Endothelial cell of umbilical vein (primary cell): ENCODE results near the gene CTSD. TPM values are rescaled to one million over a fixed set of nuclear protein-coding genes. Genes with fewer than 3 reads are reported as not detected.

ENCODE experiments used
- BruUV-seq: library from RNA; stranded (reverse); fragments of 400-500 nt; replicated peaks from 2 replicates; lab custom pipeline; 2021; lab: Mats Ljungman, UMichigan
- CTCF ChIA-PET: fragments of 300-600, 350-600 bp; sonication (Branson Sonifier 250); formaldehyde crosslinking; loops from one replicate; lab custom pipeline; 2021; ENCODE audit warnings: antibody characterized with exemption, inconsistent platforms; lab: Charles Lee
- POLR2A ChIA-PET: fragments of 300-600, 350-600 bp; sonication (Branson Sonifier 250); formaldehyde crosslinking; loops from one replicate; lab custom pipeline; 2021; ENCODE audit warnings: antibody characterized with exemption, inconsistent platforms; lab: Charles Lee
- DNase-seq: peaks from one replicate; pipeline ENCODE4 v3.0.0-alpha.2; 2011; ENCODE audit warnings: low read depth, low spot score
- FAIRE-seq: peaks from 2 replicates; lab custom pipeline; 2011; peaks lifted over from hg19 to GRCh38; lab: Jason Lieb, UNC
- H2AFZ ChIP-seq: 2 replicates; pipeline ENCODE4 v1.6.0; 2012; ENCODE audit warnings: low read depth, low read length, control low read depth, inconsistent platforms
- H3K27ac ChIP-seq: 2 replicates; pipeline ENCODE4 v1.5.1; 2011; ENCODE audit warnings: low read depth, mild to moderate bottlenecking, control low read depth, low read length, moderate library complexity; ENCODE audit not compliant: insufficient read depth
- H3K27me3 ChIP-seq, 2 experiments: 2 replicates each; pipeline versions ENCODE4 v1.6.0 to v1.6.1; 2011; ENCODE audit warnings: low read length in 2 of 2, mixed read lengths in 1 of 2; ENCODE audit not compliant: control insufficient read depth in 2 of 2, insufficient read depth in 2 of 2
- H3K36me3 ChIP-seq, 2 experiments: 2 replicates in 1 of 2; 3 replicates in 1 of 2; pipeline ENCODE4 v1.5.1; 2011; ENCODE audit warnings: low read length in 2 of 2, mild to moderate bottlenecking in 1 of 2, moderate library complexity in 1 of 2; ENCODE audit not compliant: control insufficient read depth in 2 of 2, insufficient read depth in 2 of 2; ENCODE audit errors: extremely low read depth in 1 of 2
- H3K4me1 ChIP-seq: 3 replicates; pipeline ENCODE4 v1.5.1; 2011; ENCODE audit warnings: mild to moderate bottlenecking, low read length; ENCODE audit not compliant: control insufficient read depth, insufficient read depth; ENCODE audit errors: extremely low read depth
- H3K4me2 ChIP-seq: 2 replicates; pipeline ENCODE4 v1.6.1; 2011; ENCODE audit warnings: low read length, control low read depth, mixed read lengths; ENCODE audit not compliant: insufficient read depth
- H3K4me3 ChIP-seq, 3 experiments: fragments of 200-600 bp in 1 of 3; sonication (generic), shearing (Covaris generic) in 1 of 3; replicated peaks in 1 of 3; 2 replicates each; pipeline ENCODE4 v1.5.1; 2011 to 2016; ENCODE audit warnings: control low read depth in 3 of 3, low read length in 3 of 3, mild to moderate bottlenecking in 2 of 3, inconsistent platforms in 1 of 3, low read depth in 1 of 3, moderate library complexity in 1 of 3; ENCODE audit not compliant: insufficient read depth in 1 of 3
- H3K79me2 ChIP-seq: 2 replicates; pipeline ENCODE4 v1.6.0; 2012; ENCODE audit warnings: low read length, inconsistent platforms; ENCODE audit not compliant: control insufficient read depth, insufficient read depth
- H3K9ac ChIP-seq: replicated peaks from 2 replicates; pipeline ENCODE3; 2011; ENCODE audit warnings: low read length, control low read depth; ENCODE audit not compliant: insufficient read depth; ENCODE audit errors: extremely low read depth
- H3K9me1 ChIP-seq: replicated peaks from 3 replicates; pipeline ENCODE4 v1.6.0; 2011; ENCODE audit warnings: mild to moderate bottlenecking, low read length; ENCODE audit not compliant: control insufficient read depth, insufficient read depth; ENCODE audit errors: extremely low read depth
- H3K9me3 ChIP-seq: replicated peaks from 2 replicates; pipeline ENCODE4 v1.5.1; 2012; ENCODE audit warnings: low read length, inconsistent platforms; ENCODE audit not compliant: control insufficient read depth, insufficient read depth
- H4K20me1 ChIP-seq: replicated peaks from 2 replicates; pipeline ENCODE3; 2011; ENCODE audit warnings: mild to moderate bottlenecking, low read length; ENCODE audit not compliant: control insufficient read depth, insufficient read depth; ENCODE audit errors: extremely low read depth
- CTCF ChIP-seq, 2 donors: IDR thresholded peaks; 1 replicate in 1 of 2; 2 replicates in 1 of 2; pipeline ENCODE4 v1.5.1; 2011; ENCODE audit warnings: low read length in 2 of 2, mild to moderate bottlenecking in 2 of 2, moderate library complexity in 2 of 2, control low read depth in 1 of 2, inconsistent platforms in 1 of 2, low read depth in 1 of 2; ENCODE audit not compliant: insufficient read depth in 1 of 2; ENCODE audit errors: extremely low read depth in 1 of 2
- EZH2 ChIP-seq: IDR thresholded peaks from 2 replicates; pipeline ENCODE4 v1.6.1; 2012; ENCODE audit warnings: borderline replicate concordance, low read depth, mild to moderate bottlenecking, moderate library complexity, low read length, inconsistent platforms; ENCODE audit not compliant: severe bottlenecking
- FOS ChIP-seq: IDR thresholded peaks from 2 replicates; pipeline ENCODE4 v1.6.1; 2011; ENCODE audit warnings: mild to moderate bottlenecking, low read length, moderate library complexity, borderline replicate concordance; ENCODE audit not compliant: insufficient read depth
- GATA2 ChIP-seq: IDR thresholded peaks from 2 replicates; pipeline ENCODE4 v1.7.0; 2011; ENCODE audit warnings: low read depth, mild to moderate bottlenecking, moderate library complexity, mixed read lengths, low read length; ENCODE audit not compliant: insufficient read length, insufficient read depth
- MYC ChIP-seq: IDR thresholded peaks from one replicate; pipeline ENCODE4 v1.6.1; 2011; ENCODE audit warnings: mild to moderate bottlenecking, low read depth, low read length
- POLR2AphosphoS5 ChIP-seq: IDR thresholded peaks from 2 replicates; pipeline ENCODE4 v1.6.1; 2012; ENCODE audit warnings: low read depth, mild to moderate bottlenecking, control low read depth, low read length, moderate library complexity; ENCODE audit not compliant: insufficient read depth
- dilution Hi-C: fragments of 300-500 bp; cut with MboI; formaldehyde crosslinking; loops from one replicate; pipeline ENCODE4 v1.15.0; 2019; ENCODE audit warnings: low sequenced_read_pairs; ENCODE audit not compliant: extremely low pct_ligation_motif_present
- intact Hi-C: fragments of 100-400 bp; cut with micrococcal nuclease; formaldehyde crosslinking; loops from one replicate; pipeline ENCODE4 v1.10.0; 2022
- polyA plus RNA-seq, 4 experiments: library from polyadenylated mRNA; depleted of rRNA in 3 of 4; stranded (reverse) in 3 of 4; unstranded in 1 of 4; fragments of >200 nt; gene quantifications; 2 replicates each; pipeline versions ENCODE4 v1.2.1 to v1.2.3, GENCODE V29; 2011 to 2012; ENCODE audit warnings: missing spikeins in 1 of 4
- total RNA-seq: library from RNA; stranded (reverse); gene quantifications from 2 replicates; pipeline ENCODE4 v1.2.3, GENCODE V29; 2021

The CTSD gene
- total and polyA plus RNA-seq, 2 donors (not counting 3 experiments of a cell fraction or from before 2014, with no cell fraction given) = 215 to 248 TPM

- FAIRE-seq = no peak
- Histone ChIP-seq H3K79me2 (no peaks in the 10 kb centered on the region), H4K20me1 (no peaks in the 10 kb centered on the region), H3K4me1 (peaks cover under 1% of the 10 kb centered on the region), H2AFZ (no peak overlapping the region), H3K4me3 (no peak overlapping the region), H3K4me2 (no peak overlapping the region), H3K9me3 (no peaks in the 10 kb centered on the region), H3K27ac (no peak overlapping the region), H3K9me1 (no peaks in the 10 kb centered on the region), H3K27me3 (no peaks in the 10 kb centered on the region), H3K36me3 (no peaks in the 10 kb centered on the region), H3K9ac (no peak overlapping the region)
- intact Hi-C loops (no loop called here), dilution Hi-C loops (no loop called here)
- DNase-seq = no peak
- ChIA-PET POLR2A (no interaction called here), CTCF (interaction anchor here (1.2 to 1.6 kb wide), 3 partner anchors 84 to 231 kb away, joined by 3 to 7 read pairs (median 3); no protein-coding TSS in a partner anchor)
- no peak for TF ChIP-seq EZH2
- TF ChIP-seq MYC = no peak
- no peak for TF ChIP-seq FOS
- TF ChIP-seq POLR2AphosphoS5 = no peak
- no TSS peak for BruUV-seq
Measured at GRCh38 chr11:1777737-1778136, 14.0 kb upstream of the CTSD start.

GRCh38 chr11:1776944-1777715 is 13.4 kb upstream of the CTSD start:
- CTCF ChIA-PET = interaction anchor here (1.2 to 1.6 kb wide), 3 partner anchors 83 to 230 kb away, joined by 3 to 7 read pairs (median 3); no protein-coding TSS in a partner anchor
- H3K4me2 ChIP-seq = no peak overlapping the region
- no peak for DNase-seq
- intact Hi-C loops = no loop called here
- no peaks in the 10 kb centered on the region for H3K9me3 ChIP-seq
- no peaks in the 10 kb centered on the region for H3K36me3 ChIP-seq
- no peaks in the 10 kb centered on the region for H3K27me3 ChIP-seq
- TF ChIP-seq CTCF (IDR thresholded peaks at IDR 0.05; ENCODE audit: extremely low read depth in 1 of 2, insufficient read depth in 1 of 2, low read depth in 1 of 2, low read length in 2 of 2) (no peak), POLR2AphosphoS5 (no peak), GATA2 (no peak)
- dilution Hi-C loops = no loop called here
- no peak overlapping the region for H3K9ac ChIP-seq
- H3K27ac ChIP-seq = no peak overlapping the region
- peaks cover 6% of the 10 kb centered on the region for H3K4me1 ChIP-seq
- BruUV-seq = no TSS peak
- no peaks in the 10 kb centered on the region for H3K9me1 ChIP-seq
- H2AFZ ChIP-seq = no peak overlapping the region
- no peaks in the 10 kb centered on the region for H3K79me2 ChIP-seq
- H4K20me1 ChIP-seq = no peaks in the 10 kb centered on the region
- no peak for FAIRE-seq
- no peak overlapping the region for H3K4me3 ChIP-seq
- POLR2A ChIA-PET = no interaction called here
